Measurements from ENCODE around the gene MAGEE1.

Gene MAGEE1

GRCh38 chrX:76453737-76454406 is 26.4 kb downstream of the MAGEE1 start:
- Histone ChIP-seq H3K79me1 (ENCODE audit: low read length) (no peaks in the 10 kb centered on the region), H3K36me3 (ENCODE audit: control insufficient read depth in 1 of 2, insufficient read depth in 2 of 2, low read length in 2 of 2) (no peaks in the 10 kb centered on the region), H3K23ac (ENCODE audit: low read length) (no peak overlapping the region), H3K4me2 (ENCODE audit: low read length) (no peak overlapping the region), H3K27ac (ENCODE audit: low read depth, low read length) (no peak overlapping the region), H2BK5ac (ENCODE audit: low read depth, low read length, poor library complexity) (no peak overlapping the region), H2AFZ (ENCODE audit: insufficient read depth, low read length, poor library complexity) (no peak overlapping the region), H4K91ac (ENCODE audit: low read depth, low read length) (no peak overlapping the region), H3K79me2 (ENCODE audit: control insufficient read depth, insufficient read depth, low read length, poor library complexity) (no peaks in the 10 kb centered on the region), H2BK120ac (ENCODE audit: insufficient read depth, low read length, poor library complexity) (no peak overlapping the region), H3K9me3 (ENCODE audit: insufficient read depth, low read depth, low read length) (no peaks in the 10 kb centered on the region), H3K4ac (ENCODE audit: low read depth, low read length) (no peak overlapping the region), H3K9ac (ENCODE audit: low read length) (no peak overlapping the region), H3K27me3 (ENCODE audit: insufficient read depth, low read length) (no peaks in the 10 kb centered on the region), H3K4me3 (ENCODE audit: low read depth, low read length) (no peak overlapping the region), H3K18ac (ENCODE audit: low read length) (no peak overlapping the region), H3K4me1 (ENCODE audit: control insufficient read depth in 1 of 2, insufficient read depth in 2 of 2, low read length in 2 of 2) (no peaks in the 10 kb centered on the region), H3K14ac (ENCODE audit: low read length) (no peak overlapping the region), H2BK12ac (ENCODE audit: low read length) (no peak overlapping the region), H2AK5ac (ENCODE audit: low read length) (no peak overlapping the region), H4K12ac (ENCODE audit: low read depth, low read length) (no peak overlapping the region), H4K8ac (ENCODE audit: low read depth, low read length) (no peak overlapping the region)
- DNase-seq = no peak
- WGBS (ENCODE audit: extremely low coverage, insufficient coverage, insufficient read length) = no CpG with 5 or more reads among the region's 2 CpGs

DNA sequence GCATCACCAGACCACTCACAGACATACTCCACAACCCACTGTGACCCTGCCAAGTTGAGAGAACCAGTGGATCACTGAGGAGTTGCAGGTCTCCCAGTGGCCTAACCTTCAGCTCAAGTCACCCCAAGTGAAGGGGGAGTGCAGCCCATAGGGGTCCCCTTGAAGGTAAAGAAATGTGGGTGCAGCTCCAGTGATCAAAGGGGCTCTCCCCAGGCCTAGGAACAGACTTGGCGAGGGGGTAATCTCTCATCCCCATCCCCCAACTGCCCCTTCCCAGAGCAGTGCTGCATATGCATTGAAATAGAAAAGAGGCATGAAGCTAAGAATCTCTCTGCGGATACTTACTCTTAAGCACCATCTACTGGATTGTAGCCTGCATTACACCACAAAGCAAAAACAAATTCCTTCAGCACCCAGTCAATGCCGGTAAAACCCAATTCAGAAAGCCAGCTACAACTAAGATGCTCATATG is 27.0 kb downstream of the MAGEE1 start:
- H3K4me2 ChIP-seq (ENCODE audit: low read length) = no peak overlapping the region
- H3K79me2 ChIP-seq (ENCODE audit: control insufficient read depth, insufficient read depth, low read length, poor library complexity) = no peaks in the 10 kb centered on the region
- no peak overlapping the region for H2AFZ ChIP-seq (ENCODE audit: insufficient read depth, low read length, poor library complexity)
- no peak overlapping the region for H2BK12ac ChIP-seq (ENCODE audit: low read length)
- no peaks in the 10 kb centered on the region for H3K4me1 ChIP-seq (ENCODE audit: control insufficient read depth in 1 of 2, insufficient read depth in 2 of 2, low read length in 2 of 2)
- H2AK5ac ChIP-seq (ENCODE audit: low read length) = no peak overlapping the region
- H3K4me3 ChIP-seq (ENCODE audit: low read depth, low read length) = no peak overlapping the region
- H4K12ac ChIP-seq (ENCODE audit: low read depth, low read length) = no peak overlapping the region
- no peaks in the 10 kb centered on the region for H3K36me3 ChIP-seq (ENCODE audit: control insufficient read depth in 1 of 2, insufficient read depth in 2 of 2, low read length in 2 of 2)
- no peak overlapping the region for H4K91ac ChIP-seq (ENCODE audit: low read depth, low read length)
- no CpG with 5 or more reads among the region's 3 CpGs for WGBS (ENCODE audit: extremely low coverage, insufficient coverage, insufficient read length)
- H3K27ac ChIP-seq (ENCODE audit: low read depth, low read length) = no peak overlapping the region
- peak in 1 of 2 donors; percentile 44 for DNase-seq
- H3K18ac ChIP-seq (ENCODE audit: low read length) = no peak overlapping the region
- H3K27me3 ChIP-seq (ENCODE audit: insufficient read depth, low read length) = no peaks in the 10 kb centered on the region
- H3K23ac ChIP-seq (ENCODE audit: low read length) = no peak overlapping the region
- H3K79me1 ChIP-seq (ENCODE audit: low read length) = no peaks in the 10 kb centered on the region
- H3K9ac ChIP-seq (ENCODE audit: low read length) = no peak overlapping the region
- H3K4ac ChIP-seq (ENCODE audit: low read depth, low read length) = no peak overlapping the region
- H2BK5ac ChIP-seq (ENCODE audit: low read depth, low read length, poor library complexity) = no peak overlapping the region
- no peak overlapping the region for H2BK120ac ChIP-seq (ENCODE audit: insufficient read depth, low read length, poor library complexity)
- H4K8ac ChIP-seq (ENCODE audit: low read depth, low read length) = no peak overlapping the region
- no peak overlapping the region for H3K14ac ChIP-seq (ENCODE audit: low read length)
- no peaks in the 10 kb centered on the region for H3K9me3 ChIP-seq (ENCODE audit: insufficient read depth, low read depth, low read length)

- Histone ChIP-seq H2BK120ac (ENCODE audit: insufficient read depth, low read length, poor library complexity) (no peak overlapping the region), H3K18ac (ENCODE audit: low read length) (no peak overlapping the region), H3K23ac (ENCODE audit: low read length) (no peak overlapping the region), H2AK5ac (ENCODE audit: low read length) (no peak overlapping the region), H4K8ac (ENCODE audit: low read depth, low read length) (no peak overlapping the region), H3K4ac (ENCODE audit: low read depth, low read length) (no peak overlapping the region), H3K79me1 (ENCODE audit: low read length) (no peaks in the 10 kb centered on the region), H3K4me3 (ENCODE audit: low read depth, low read length) (no peak overlapping the region), H3K79me2 (ENCODE audit: control insufficient read depth, insufficient read depth, low read length, poor library complexity) (no peaks in the 10 kb centered on the region), H2AFZ (ENCODE audit: insufficient read depth, low read length, poor library complexity) (no peak overlapping the region), H3K9me3 (ENCODE audit: insufficient read depth, low read depth, low read length) (no peaks in the 10 kb centered on the region), H3K27me3 (ENCODE audit: insufficient read depth, low read length) (no peaks in the 10 kb centered on the region), H4K91ac (ENCODE audit: low read depth, low read length) (no peak overlapping the region), H3K4me2 (ENCODE audit: low read length) (no peak overlapping the region), H3K14ac (ENCODE audit: low read length) (no peak overlapping the region), H2BK5ac (ENCODE audit: low read depth, low read length, poor library complexity) (no peak overlapping the region), H3K4me1 (ENCODE audit: control insufficient read depth in 1 of 2, insufficient read depth in 2 of 2, low read length in 2 of 2) (no peaks in the 10 kb centered on the region), H3K27ac (ENCODE audit: low read depth, low read length) (no peak overlapping the region), H3K36me3 (ENCODE audit: control insufficient read depth in 1 of 2, insufficient read depth in 2 of 2, low read length in 2 of 2) (no peaks in the 10 kb centered on the region), H4K12ac (ENCODE audit: low read depth, low read length) (no peak overlapping the region), H2BK12ac (ENCODE audit: low read length) (no peak overlapping the region), H3K9ac (ENCODE audit: low read length) (no peak overlapping the region)
- no CpG with 5 or more reads among the region's 2 CpGs for WGBS (ENCODE audit: extremely low coverage, insufficient coverage, insufficient read length)
- no peak for DNase-seq
These were observed 49.8 kb downstream of the MAGEE1 start for GRCh38 chrX:76477353-76477752.

All from trophoblast cell (in vitro differentiated cells and primary cell).